Fibroblast of pulmonary artery (primary cell): ENCODE results near the gene TTF1.

ENCODE experiments used
- DNase-seq: peaks from one replicate; pipeline ENCODE4 v3.0.0-alpha.2; 2010; ENCODE audit warnings: low read depth
- H3K4me3 ChIP-seq: replicated peaks from 2 replicates; pipeline ENCODE4 v1.5.1; 2011; ENCODE audit warnings: low read depth, mild to moderate bottlenecking, control low read depth, low read length, moderate library complexity
- TF ChIP-seq, protein P1 (sequence below): IDR thresholded peaks from 2 replicates; pipeline ENCODE4 v1.5.1; 2011; ENCODE audit warnings: mild to moderate bottlenecking, control low read depth, low read length, inconsistent platforms; ENCODE audit errors: missing control alignments

Gene TTF1

DNA sequence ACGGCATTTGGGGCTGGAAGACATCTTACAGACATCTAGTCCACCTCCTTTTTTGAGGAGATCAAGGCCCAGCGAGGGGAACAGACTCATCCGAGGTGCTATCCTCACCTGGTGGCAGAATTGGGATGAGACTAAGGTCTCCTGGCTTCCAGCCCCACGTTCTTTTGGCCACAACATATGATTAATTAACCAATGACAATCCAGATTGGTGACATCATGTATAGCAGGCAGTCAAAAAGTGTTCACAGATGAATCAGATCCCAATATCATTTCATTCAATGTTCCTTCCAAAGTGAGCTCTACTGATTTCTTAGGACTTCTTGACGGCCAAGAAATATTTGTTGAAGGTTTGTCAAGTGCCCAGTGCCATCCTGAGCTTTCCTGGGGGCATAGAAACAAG is 7.3 kb upstream of the TTF1 start:
- no peak for DNase-seq
- no peak overlapping the region for H3K4me3 ChIP-seq
- TF ChIP-seq, protein P1, sequence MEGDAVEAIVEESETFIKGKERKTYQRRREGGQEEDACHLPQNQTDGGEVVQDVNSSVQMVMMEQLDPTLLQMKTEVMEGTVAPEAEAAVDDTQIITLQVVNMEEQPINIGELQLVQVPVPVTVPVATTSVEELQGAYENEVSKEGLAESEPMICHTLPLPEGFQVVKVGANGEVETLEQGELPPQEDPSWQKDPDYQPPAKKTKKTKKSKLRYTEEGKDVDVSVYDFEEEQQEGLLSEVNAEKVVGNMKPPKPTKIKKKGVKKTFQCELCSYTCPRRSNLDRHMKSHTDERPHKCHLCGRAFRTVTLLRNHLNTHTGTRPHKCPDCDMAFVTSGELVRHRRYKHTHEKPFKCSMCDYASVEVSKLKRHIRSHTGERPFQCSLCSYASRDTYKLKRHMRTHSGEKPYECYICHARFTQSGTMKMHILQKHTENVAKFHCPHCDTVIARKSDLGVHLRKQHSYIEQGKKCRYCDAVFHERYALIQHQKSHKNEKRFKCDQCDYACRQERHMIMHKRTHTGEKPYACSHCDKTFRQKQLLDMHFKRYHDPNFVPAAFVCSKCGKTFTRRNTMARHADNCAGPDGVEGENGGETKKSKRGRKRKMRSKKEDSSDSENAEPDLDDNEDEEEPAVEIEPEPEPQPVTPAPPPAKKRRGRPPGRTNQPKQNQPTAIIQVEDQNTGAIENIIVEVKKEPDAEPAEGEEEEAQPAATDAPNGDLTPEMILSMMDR, result no peak

GRCh38 chr9:132412089-132412488 is 5.4 kb upstream of the TTF1 start:
- DNase-seq, result peak; percentile 14
- no peak overlapping the region for H3K4me3 ChIP-seq
- TF ChIP-seq, protein P1, result peak; percentile 65

DNA sequence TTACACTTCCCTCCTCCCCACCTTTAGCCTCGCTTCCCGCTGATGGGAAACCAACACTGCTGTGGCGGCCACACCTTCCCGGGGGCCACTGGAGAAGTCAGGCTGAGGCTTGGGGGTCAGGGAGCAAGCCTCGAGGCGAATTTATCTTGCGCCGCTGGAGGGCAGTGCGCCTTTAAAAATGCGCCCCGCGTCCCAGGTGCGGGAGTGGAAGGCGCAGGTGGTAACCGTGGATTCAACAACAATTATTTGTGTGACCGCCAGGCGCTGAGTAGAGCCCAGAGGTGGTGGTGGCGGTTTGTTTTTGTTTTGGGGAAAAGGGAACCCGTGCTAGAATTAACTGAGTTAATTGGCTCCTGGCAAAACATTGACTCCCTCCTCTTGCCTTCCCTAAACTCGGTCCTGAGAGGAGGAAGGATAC is 4.5 kb upstream of the TTF1 start:
- TF ChIP-seq, protein P1, result peak; percentile 48
- no peak overlapping the region for H3K4me3 ChIP-seq
- DNase-seq, result peak; percentile 27

DNA sequence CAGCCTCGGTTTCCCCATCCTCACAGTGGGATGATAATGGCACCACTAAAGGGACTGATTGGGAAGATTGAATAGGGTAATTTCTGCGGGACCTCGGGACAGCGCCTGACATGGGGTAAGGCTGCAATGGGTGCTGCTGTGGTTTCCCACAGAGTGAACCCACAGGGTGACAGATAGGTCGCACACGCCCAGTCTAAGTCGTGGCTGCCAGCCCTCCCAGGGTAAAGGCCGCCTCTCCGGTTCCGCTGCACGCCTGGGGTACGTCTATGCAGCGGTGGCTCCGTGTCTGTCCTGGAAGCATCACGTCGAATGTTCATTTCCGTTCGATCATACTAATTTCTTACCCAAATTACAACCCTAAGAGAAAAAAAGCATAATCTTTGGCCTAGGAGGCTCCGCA is 4.0 kb upstream of the TTF1 start:
- H3K4me3 ChIP-seq, result peak overlapping the region; percentile 56
- DNase-seq, result no peak
- TF ChIP-seq, protein P1, result no peak

GRCh38 chr9:132409828-132410528 is 3.3 kb upstream of the TTF1 start, which contains the start of gene CFAP77:
CFAP77 (plus strand) TSS chr9:132410211; CDS start chr9:132410272, 61 bp downstream.
- TF ChIP-seq, protein P1, result no peak
- peak; percentile 61 for DNase-seq
- H3K4me3 ChIP-seq, result peak within 1 kb of the TSS; percentile 56

GRCh38 chr9:132408521-132408920 is 1.9 kb upstream of the TTF1 start:
- DNase-seq, result no peak
- no peak overlapping the region for H3K4me3 ChIP-seq
- TF ChIP-seq, protein P1, result no peak

DNA sequence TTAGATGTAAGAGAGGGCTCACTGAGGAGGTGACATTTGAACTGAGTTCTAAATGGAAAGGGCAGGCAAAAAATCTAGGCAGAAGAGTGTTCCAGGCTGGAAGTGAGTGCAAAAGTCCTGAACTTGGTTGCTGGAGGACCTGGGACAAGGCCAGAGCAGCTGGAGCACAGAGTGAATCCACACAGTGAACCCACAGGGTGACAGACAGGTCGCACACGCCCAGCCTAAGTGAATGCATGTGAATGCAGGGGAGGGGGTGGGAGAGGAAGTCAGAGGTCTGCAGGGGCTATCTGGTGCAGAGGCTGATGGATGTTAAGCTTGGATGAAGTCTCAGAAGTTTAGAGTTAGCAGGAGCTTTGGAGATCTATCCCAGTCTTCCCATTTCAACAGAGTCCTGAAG is 556 bp upstream of the TTF1 start:
- no peak overlapping the region for H3K4me3 ChIP-seq
- TF ChIP-seq, protein P1, result no peak
- no peak for DNase-seq
